Dedifferentiated amniotic fluid mesenchymal stem cell (primary cell): Measurements from ENCODE around the gene CCDC92B.
A peak's percentile ranks its signal among the peaks of the same experiment; 100 is the strongest.

Experiments used
- DNase-seq: peaks from one replicate; pipeline ENCODE4 v3.0.0-alpha.2; 2016; ENCODE audit errors: extremely low spot score

The CCDC92B gene

GRCh38 chr17:2721603-2722002 lies 27.8 kb downstream of the CCDC92B start:
- DNase-seq = no peak

- DNase-seq = no peak
These were observed 29.6 kb downstream of the CCDC92B start for GRCh38 chr17:2719861-2720260.

GRCh38 chr17:2718150-2718938 lies 31.1 kb downstream of the CCDC92B start:
- DNase-seq = no peak

GRCh38 chr17:2716649-2717048 lies 32.8 kb downstream of the CCDC92B start:
- DNase-seq = no peak

GRCh38 chr17:2713881-2714280 lies 35.6 kb downstream of the CCDC92B start:
- no peak for DNase-seq

- no peak for DNase-seq
These were observed 37.0 kb downstream of the CCDC92B start for GRCh38 chr17:2712300-2713043.

GRCh38 chr17:2711608-2712299 lies 37.7 kb downstream of the CCDC92B start, which contains the start of gene CLUH:
TSS of gene CLUH (minus strand) at chr17:2711764. CDS start at chr17:2711661, 103 bp downstream.
- peak; percentile 94 for DNase-seq

GRCh38 chr17:2710803-2711607 lies 38.4 kb downstream of the CCDC92B start:
- DNase-seq = no peak

GRCh38 chr17:2710071-2710802 lies 39.2 kb downstream of the CCDC92B start:
- no peak for DNase-seq

GRCh38 chr17:2709183-2709661 lies 40.2 kb downstream of the CCDC92B start:
- no peak for DNase-seq

GRCh38 chr17:2708585-2709182 lies 40.8 kb downstream of the CCDC92B start:
- DNase-seq = no peak

GRCh38 chr17:2707721-2708584 lies 41.5 kb downstream of the CCDC92B start:
- DNase-seq = no peak

- DNase-seq = no peak
These were observed 42.4 kb downstream of the CCDC92B start for GRCh38 chr17:2706911-2707510.

GRCh38 chr17:2705888-2706795 lies 43.3 kb downstream of the CCDC92B start:
- no peak for DNase-seq

GRCh38 chr17:2705263-2705662 lies 44.2 kb downstream of the CCDC92B start:
- DNase-seq = no peak

- no peak for DNase-seq
These were observed 44.6 kb downstream of the CCDC92B start for GRCh38 chr17:2704890-2705248.

- DNase-seq = no peak
These were observed 45.2 kb downstream of the CCDC92B start for GRCh38 chr17:2704031-2704889.
